Endothelial cell (in vitro differentiated cells): Measurements from ENCODE around the gene APBA2. TPM values are rescaled to one million over a fixed set of nuclear protein-coding genes. Genes with fewer than 3 reads are reported as not detected.

ENCODE experiments used
- DNase-seq: peaks from one replicate; pipeline ENCODE4 v3.0.0; 2021; ENCODE audit warnings: low spot score
- H3K27ac Mint-ChIP-seq: one replicate; pipeline ENCODE4 v1.8.0; 2021; ENCODE audit warnings: mixed read lengths, inconsistent platforms; ENCODE audit not compliant: unreplicated experiment
- H3K27me3 Mint-ChIP-seq: one replicate; pipeline ENCODE4 v1.8.0; 2021; ENCODE audit warnings: mild to moderate bottlenecking, moderate library complexity, mixed read lengths, inconsistent platforms; ENCODE audit not compliant: unreplicated experiment
- H3K36me3 Mint-ChIP-seq: one replicate; pipeline ENCODE4 v1.8.0; 2021; ENCODE audit warnings: mild to moderate bottlenecking, low read depth, mixed read lengths, inconsistent platforms; ENCODE audit not compliant: unreplicated experiment
- H3K4me1 Mint-ChIP-seq: one replicate; pipeline ENCODE4 v1.8.0; 2021; ENCODE audit warnings: mild to moderate bottlenecking, mixed read lengths, inconsistent platforms; ENCODE audit not compliant: unreplicated experiment
- H3K4me3 Mint-ChIP-seq: one replicate; pipeline ENCODE4 v1.8.0; 2021; ENCODE audit warnings: mild to moderate bottlenecking, mixed read lengths, inconsistent platforms; ENCODE audit not compliant: unreplicated experiment
- H3K9me3 Mint-ChIP-seq: one replicate; pipeline ENCODE4 v1.8.0; 2021; ENCODE audit warnings: mixed read lengths, inconsistent platforms; ENCODE audit not compliant: unreplicated experiment
- CTCF ChIP-seq: fragments of 200-600 bp; sonication (generic); IDR thresholded peaks from one replicate; pipeline ENCODE4 v1.5.0; 2021; ENCODE audit warnings: antibody characterized with exemption; ENCODE audit not compliant: unreplicated experiment
- total RNA-seq: library from RNA; stranded (reverse); fragmentation: NEBNext Ultra II Directional; extraction: Animal tissue kit (Norgen Biotek cat#: 25700); gene quantifications from one replicate; pipeline ENCODE4 v1.2.1, GENCODE V29; 2021; ENCODE audit not compliant: unreplicated experiment

APBA2 gene
- total RNA-seq, 1 donor from 2014 or later = 33.1 TPM

- Mint-ChIP-seq H3K4me3 (no peak overlapping the region), H3K9me3 (no peaks in the 10 kb centered on the region), H3K4me1 (no peaks in the 10 kb centered on the region), H3K36me3 (peaks cover 7% of the 10 kb centered on the region), H3K27me3 (peaks cover 13% of the 10 kb centered on the region), H3K27ac (no peak overlapping the region)
- no peak for TF ChIP-seq CTCF
- DNase-seq = no peak
These were observed 220.9 kb downstream of the APBA2 start for GRCh38 chr15:29106551-29107290.

- H3K27ac Mint-ChIP-seq = no peak overlapping the region
- peaks cover 7% of the 10 kb centered on the region for H3K36me3 Mint-ChIP-seq
- no peak for TF ChIP-seq CTCF
- DNase-seq = no peak
- no peak overlapping the region for H3K4me3 Mint-ChIP-seq
- no peaks in the 10 kb centered on the region for H3K9me3 Mint-ChIP-seq
- peaks cover 10% of the 10 kb centered on the region for H3K27me3 Mint-ChIP-seq
- H3K4me1 Mint-ChIP-seq = no peaks in the 10 kb centered on the region
These were observed 221.6 kb downstream of the APBA2 start for GRCh38 chr15:29107291-29107890.

GRCh38 chr15:29107971-29108645 lies 222.3 kb downstream of the APBA2 start:
- Mint-ChIP-seq H3K27ac (no peak overlapping the region), H3K9me3 (no peaks in the 10 kb centered on the region), H3K36me3 (peaks cover 11% of the 10 kb centered on the region), H3K4me1 (no peaks in the 10 kb centered on the region), H3K4me3 (no peak overlapping the region), H3K27me3 (peaks cover 11% of the 10 kb centered on the region)
- no peak for TF ChIP-seq CTCF
- no peak for DNase-seq

GRCh38 chr15:29109762-29110161 lies 224.0 kb downstream of the APBA2 start:
- Mint-ChIP-seq H3K36me3 (peaks cover 15% of the 10 kb centered on the region), H3K4me3 (no peak overlapping the region), H3K27ac (no peak overlapping the region), H3K27me3 (peaks cover 19% of the 10 kb centered on the region), H3K4me1 (peaks cover 9% of the 10 kb centered on the region), H3K9me3 (no peaks in the 10 kb centered on the region)
- DNase-seq = no peak
- no peak for TF ChIP-seq CTCF

- H3K27me3 Mint-ChIP-seq = peaks cover 19% of the 10 kb centered on the region
- DNase-seq = no peak
- H3K27ac Mint-ChIP-seq = no peak overlapping the region
- no peaks in the 10 kb centered on the region for H3K9me3 Mint-ChIP-seq
- H3K4me3 Mint-ChIP-seq = no peak overlapping the region
- no peak for TF ChIP-seq CTCF
- H3K36me3 Mint-ChIP-seq = peaks cover 16% of the 10 kb centered on the region
- H3K4me1 Mint-ChIP-seq = peaks cover 11% of the 10 kb centered on the region
These were observed 224.4 kb downstream of the APBA2 start for GRCh38 chr15:29110176-29110575.
